Kidney epithelial cell (primary cell): ENCODE results near the gene MOGAT3. TPM values are rescaled to one million over a fixed set of nuclear protein-coding genes. Genes with fewer than 3 reads are reported as not detected.

ENCODE experiments used
- DNase-seq: peaks from one replicate; pipeline ENCODE4 v3.0.0-alpha.2; 2010; ENCODE audit warnings: low read depth
- H3K27me3 ChIP-seq: 2 replicates; pipeline ENCODE4 v1.6.0; 2011; ENCODE audit warnings: low read length; ENCODE audit not compliant: control insufficient read depth, insufficient read depth
- H3K36me3 ChIP-seq: 2 replicates; pipeline ENCODE4 v1.5.1; 2011; ENCODE audit warnings: low read length; ENCODE audit not compliant: control insufficient read depth, insufficient read depth
- H3K4me3 ChIP-seq: 2 replicates; pipeline ENCODE4 v1.5.1; 2011; ENCODE audit warnings: low read depth, mild to moderate bottlenecking, control low read depth, low read length
- total RNA-seq: library from RNA; depleted of rRNA; stranded (reverse); fragments of >200 nt; gene quantifications from 2 replicates; pipeline ENCODE4 v1.2.3, GENCODE V29; 2015
- TF ChIP-seq, protein P1 (sequence below): IDR thresholded peaks from 2 replicates; pipeline ENCODE4 v1.5.1; 2011; ENCODE audit warnings: mild to moderate bottlenecking, moderate library complexity, low read length, control low read depth, inconsistent platforms; ENCODE audit not compliant: insufficient read depth, poor library complexity, severe bottlenecking

Gene MOGAT3
- total RNA-seq, 1 donor from 2014 or later = not detected

DNA sequence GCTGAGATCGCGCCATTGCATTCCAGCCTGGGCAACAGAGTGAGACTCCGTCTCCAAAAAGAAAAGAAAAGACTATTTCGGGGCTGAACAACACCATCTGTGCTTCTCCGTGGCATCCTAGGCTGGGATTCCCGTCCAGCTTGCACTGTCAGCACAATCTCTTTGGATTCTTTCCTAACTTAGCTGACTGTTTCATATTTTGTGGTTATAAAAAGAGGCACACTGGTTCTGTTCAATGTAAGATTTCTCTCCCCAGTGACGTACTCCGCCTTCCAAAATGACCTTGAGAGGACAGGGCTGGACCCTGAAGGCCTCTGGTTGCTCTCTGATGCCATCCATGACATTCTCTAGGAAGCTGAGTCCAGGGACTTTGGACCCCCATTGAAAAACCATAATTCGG lies 25.9 kb upstream of the MOGAT3 start:
- DNase-seq = no peak
- H3K36me3 ChIP-seq = no peaks in the 10 kb centered on the region
- TF ChIP-seq, protein P1, sequence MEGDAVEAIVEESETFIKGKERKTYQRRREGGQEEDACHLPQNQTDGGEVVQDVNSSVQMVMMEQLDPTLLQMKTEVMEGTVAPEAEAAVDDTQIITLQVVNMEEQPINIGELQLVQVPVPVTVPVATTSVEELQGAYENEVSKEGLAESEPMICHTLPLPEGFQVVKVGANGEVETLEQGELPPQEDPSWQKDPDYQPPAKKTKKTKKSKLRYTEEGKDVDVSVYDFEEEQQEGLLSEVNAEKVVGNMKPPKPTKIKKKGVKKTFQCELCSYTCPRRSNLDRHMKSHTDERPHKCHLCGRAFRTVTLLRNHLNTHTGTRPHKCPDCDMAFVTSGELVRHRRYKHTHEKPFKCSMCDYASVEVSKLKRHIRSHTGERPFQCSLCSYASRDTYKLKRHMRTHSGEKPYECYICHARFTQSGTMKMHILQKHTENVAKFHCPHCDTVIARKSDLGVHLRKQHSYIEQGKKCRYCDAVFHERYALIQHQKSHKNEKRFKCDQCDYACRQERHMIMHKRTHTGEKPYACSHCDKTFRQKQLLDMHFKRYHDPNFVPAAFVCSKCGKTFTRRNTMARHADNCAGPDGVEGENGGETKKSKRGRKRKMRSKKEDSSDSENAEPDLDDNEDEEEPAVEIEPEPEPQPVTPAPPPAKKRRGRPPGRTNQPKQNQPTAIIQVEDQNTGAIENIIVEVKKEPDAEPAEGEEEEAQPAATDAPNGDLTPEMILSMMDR = no peak

DNA sequence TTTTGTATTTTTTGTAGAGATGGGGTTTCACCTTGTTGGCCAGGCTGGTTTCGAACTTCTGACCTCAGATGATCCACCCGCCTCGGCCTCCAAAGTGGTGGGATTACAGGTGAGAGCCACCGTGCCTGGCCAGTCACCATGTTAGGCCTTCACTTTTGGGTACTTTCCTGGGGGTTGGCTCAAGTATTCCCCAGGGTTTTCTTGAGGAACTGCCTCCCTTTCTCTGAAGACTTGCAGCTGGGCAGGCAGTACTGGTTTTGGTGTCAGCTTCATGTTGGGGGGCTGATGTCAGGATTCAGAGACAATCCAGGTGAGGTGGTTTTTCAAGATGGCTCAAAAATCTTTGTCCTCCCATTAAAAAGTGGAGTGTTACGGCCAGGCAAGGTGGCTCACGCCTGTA lies 24.8 kb upstream of the MOGAT3 start:
- Histone ChIP-seq H3K36me3 (no peaks in the 10 kb centered on the region), H3K27me3 (no peaks in the 10 kb centered on the region), H3K4me3 (no peak overlapping the region)
- DNase-seq = no peak
- TF ChIP-seq, protein P1 = no peak

More for the DNA sequence above, 25.9 kb upstream of the MOGAT3 start:
- Histone ChIP-seq H3K4me3 (no peak overlapping the region), H3K27me3 (no peaks in the 10 kb centered on the region)

DNA sequence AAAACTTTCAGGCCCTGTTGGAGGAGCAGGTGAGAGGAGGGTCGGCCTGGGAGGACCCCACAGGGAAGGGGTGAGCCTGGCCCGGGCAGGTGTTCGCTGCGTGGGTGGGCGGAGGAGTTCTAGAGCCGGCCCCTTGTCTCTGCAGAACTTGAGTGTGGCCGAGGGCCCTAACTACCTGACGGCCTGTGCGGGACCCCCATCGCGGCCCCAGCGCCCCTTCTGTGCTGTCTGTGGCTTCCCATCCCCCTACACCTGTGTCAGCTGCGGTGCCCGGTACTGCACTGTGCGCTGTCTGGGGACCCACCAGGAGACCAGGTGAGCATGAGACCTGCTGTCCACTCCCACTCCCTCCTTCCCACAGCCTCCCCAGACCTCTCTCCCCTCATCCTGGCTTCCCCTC lies 22.7 kb upstream of the MOGAT3 start:
- TF ChIP-seq, protein P1 = no peak

DNA sequence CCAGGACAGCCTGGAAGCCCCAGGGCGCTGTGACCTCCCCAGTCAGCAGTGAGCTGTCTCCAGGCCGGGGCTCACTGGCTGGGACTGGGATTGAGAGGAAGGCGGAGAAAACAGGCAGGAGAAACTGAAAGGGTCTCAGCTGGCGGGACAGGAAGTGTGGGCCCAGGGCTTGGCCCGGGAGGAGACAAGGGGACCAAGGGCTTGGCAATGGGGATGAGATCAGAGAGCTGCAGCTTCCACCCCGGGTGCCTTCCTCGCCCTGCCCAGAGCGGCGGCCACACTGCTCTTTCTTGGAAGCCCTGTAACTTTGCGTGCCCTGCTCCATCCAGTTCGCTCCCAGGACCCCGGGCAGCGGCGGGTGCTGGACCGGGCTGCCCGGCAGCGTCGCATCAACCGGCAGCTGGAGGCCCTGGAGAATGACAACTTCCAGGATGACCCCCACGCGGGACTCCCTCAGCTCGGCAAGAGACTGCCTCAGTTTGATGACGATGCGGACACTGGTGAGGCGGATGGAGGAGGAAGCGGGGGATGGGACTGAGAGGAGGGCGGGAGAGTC lies 21.5 kb upstream of the MOGAT3 start:
- H3K4me3 ChIP-seq = no peak overlapping the region
- no peaks in the 10 kb centered on the region for H3K36me3 ChIP-seq
- DNase-seq = no peak
- H3K27me3 ChIP-seq = no peaks in the 10 kb centered on the region
- TF ChIP-seq, protein P1 = no peak

More for the DNA sequence above, 22.7 kb upstream of the MOGAT3 start:
- Histone ChIP-seq H3K4me3 (no peak overlapping the region), H3K27me3 (no peaks in the 10 kb centered on the region), H3K36me3 (no peaks in the 10 kb centered on the region)
- DNase-seq = no peak

DNA sequence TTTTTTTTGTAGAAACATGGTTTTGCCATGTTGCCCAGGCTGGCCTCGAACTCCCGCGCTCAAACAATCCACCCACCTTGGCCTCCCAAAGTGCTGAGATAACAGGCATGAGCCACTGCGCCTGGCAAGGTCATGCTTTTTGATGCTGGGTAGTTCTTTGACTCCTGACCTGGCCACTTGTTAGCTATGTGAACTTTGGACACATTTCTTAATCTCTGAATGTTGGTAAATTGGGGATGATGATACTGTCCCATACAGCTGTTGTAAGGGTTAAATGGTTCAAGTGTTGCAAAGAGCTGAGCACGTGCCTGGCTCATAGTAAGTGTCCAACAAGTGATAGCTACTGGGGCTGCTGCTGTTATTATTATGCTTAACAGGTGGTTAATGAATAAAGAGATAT lies 19.5 kb upstream of the MOGAT3 start:
- no peak for DNase-seq
- H3K36me3 ChIP-seq = no peaks in the 10 kb centered on the region
- no peak overlapping the region for H3K4me3 ChIP-seq
- H3K27me3 ChIP-seq = no peaks in the 10 kb centered on the region
- TF ChIP-seq, protein P1 = no peak
